ENCODE measurements around the gene JAKMIP3. TPM values are rescaled to one million over a fixed set of nuclear protein-coding genes. Genes with fewer than 3 reads are reported as not detected.

The JAKMIP3 gene
- total RNA-seq, 1 donor from 2014 or later = not detected

DNA sequence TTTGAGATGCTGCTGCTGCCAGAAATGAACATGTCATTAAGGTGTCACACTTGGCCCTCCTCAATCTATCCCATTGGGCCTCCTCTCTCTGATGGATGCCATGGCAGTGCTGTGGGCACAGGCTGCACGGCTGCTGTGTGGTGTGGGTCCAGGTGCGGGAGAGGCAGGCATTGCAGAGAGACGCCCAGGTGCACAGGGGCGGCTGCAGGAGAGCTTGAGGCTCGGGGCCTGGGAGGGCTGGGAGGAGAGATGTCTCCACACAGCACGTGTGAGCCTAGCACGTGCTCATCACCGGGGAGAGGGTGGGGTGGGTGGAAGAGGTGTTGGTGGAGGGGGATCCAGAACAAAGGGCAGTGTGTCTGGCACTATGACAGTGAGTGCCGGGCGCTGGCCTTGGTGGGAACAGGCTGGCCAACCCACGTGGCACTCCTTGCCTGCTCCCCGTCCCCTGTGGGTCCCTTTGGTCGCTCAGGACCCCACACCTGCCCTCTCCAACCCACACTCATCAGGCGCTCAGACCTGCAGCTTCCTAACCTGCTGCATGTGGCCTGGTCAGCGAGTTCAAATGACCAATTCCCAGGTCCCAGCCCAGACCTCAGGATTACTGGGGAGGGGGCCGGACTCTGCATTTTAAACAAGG lies 44.1 kb upstream of the JAKMIP3 start:
- no peak overlapping the region for H3K27ac ChIP-seq
- H3K27me3 ChIP-seq = no peaks in the 10 kb centered on the region
- TF ChIP-seq, protein P1, sequence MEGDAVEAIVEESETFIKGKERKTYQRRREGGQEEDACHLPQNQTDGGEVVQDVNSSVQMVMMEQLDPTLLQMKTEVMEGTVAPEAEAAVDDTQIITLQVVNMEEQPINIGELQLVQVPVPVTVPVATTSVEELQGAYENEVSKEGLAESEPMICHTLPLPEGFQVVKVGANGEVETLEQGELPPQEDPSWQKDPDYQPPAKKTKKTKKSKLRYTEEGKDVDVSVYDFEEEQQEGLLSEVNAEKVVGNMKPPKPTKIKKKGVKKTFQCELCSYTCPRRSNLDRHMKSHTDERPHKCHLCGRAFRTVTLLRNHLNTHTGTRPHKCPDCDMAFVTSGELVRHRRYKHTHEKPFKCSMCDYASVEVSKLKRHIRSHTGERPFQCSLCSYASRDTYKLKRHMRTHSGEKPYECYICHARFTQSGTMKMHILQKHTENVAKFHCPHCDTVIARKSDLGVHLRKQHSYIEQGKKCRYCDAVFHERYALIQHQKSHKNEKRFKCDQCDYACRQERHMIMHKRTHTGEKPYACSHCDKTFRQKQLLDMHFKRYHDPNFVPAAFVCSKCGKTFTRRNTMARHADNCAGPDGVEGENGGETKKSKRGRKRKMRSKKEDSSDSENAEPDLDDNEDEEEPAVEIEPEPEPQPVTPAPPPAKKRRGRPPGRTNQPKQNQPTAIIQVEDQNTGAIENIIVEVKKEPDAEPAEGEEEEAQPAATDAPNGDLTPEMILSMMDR (IDR thresholded peaks at IDR 0.05) = no peak
- DNase-seq (ENCODE audit: low spot score in 2 of 2) = no peak
- H3K36me3 ChIP-seq = no peaks in the 10 kb centered on the region
- no peak overlapping the region for H3K4me3 ChIP-seq
- intact Hi-C loops (cut with DNase I) = no loop called here
- no peaks in the 10 kb centered on the region for H3K9me3 ChIP-seq
- H3K4me1 ChIP-seq = peaks cover 0 to 4% of the 10 kb centered on the region in 2 donors

DNA sequence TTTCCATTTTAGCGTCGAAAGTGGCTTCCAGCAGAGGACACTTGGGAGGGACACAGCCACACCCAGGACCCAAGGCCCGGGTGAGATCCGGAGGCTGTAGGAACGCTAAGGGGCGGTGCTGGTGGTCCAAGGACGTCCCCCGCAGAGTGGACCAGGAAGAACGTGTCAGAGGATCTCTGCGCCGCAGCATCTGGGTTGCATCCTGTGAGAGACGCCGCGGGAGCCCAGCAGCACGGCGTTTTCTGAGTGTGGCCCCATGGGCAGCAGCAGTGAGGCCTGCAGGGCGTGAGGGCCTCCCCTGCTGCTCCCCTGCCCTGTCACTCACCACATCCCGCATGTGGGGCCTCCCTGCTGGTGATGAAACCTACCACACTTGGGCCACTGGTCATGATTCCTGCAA lies 43.5 kb upstream of the JAKMIP3 start:
- DNase-seq (ENCODE audit: low spot score in 2 of 2) = no peak
- Histone ChIP-seq H3K4me1 (peaks cover 0 to 4% of the 10 kb centered on the region in 2 donors), H3K4me3 (no peak overlapping the region), H3K27ac (no peak overlapping the region), H3K27me3 (no peaks in the 10 kb centered on the region), H3K36me3 (no peaks in the 10 kb centered on the region), H3K9me3 (no peaks in the 10 kb centered on the region)
- intact Hi-C loops (cut with DNase I) = no loop called here
- TF ChIP-seq, protein P1 (IDR thresholded peaks at IDR 0.05) = no peak

DNA sequence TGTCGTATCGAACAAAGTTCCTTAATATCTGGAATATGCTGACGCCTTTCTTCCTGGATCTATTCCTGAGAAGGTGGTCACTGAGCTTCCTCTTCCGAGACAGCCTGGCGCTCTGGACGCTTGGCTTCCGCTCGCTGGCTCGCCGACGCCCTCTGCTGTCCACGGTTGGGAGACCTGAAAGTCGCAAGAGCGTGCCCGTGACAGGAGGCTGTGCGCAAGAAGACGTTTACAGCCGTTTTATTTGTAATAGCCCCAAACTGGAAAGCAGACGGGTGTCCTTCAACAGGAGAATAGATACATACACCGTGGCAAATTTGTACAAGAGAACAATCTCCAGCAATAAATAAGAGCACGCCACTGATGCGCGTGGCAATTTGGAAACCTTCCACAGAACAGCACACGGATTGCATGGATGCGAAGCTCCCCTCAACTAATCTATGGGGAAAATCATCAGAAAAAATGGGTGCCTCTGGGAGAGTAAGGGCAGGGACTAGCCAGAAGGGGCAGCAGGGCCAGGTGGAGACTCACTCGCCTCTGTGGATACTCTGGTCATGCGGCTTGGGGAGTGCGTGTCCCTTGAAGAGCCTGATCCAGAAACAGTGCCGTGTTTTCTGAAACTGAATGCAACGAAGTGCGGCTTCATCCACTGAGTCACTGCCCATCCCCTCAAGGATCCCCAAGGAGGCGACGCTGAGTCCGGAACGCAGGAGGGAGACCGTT lies 42.5 kb upstream of the JAKMIP3 start:
- no peaks in the 10 kb centered on the region for H3K27me3 ChIP-seq
- TF ChIP-seq, protein P1 (IDR thresholded peaks at IDR 0.05) = peak; percentile 64 to 94 (median 82)

DNA sequence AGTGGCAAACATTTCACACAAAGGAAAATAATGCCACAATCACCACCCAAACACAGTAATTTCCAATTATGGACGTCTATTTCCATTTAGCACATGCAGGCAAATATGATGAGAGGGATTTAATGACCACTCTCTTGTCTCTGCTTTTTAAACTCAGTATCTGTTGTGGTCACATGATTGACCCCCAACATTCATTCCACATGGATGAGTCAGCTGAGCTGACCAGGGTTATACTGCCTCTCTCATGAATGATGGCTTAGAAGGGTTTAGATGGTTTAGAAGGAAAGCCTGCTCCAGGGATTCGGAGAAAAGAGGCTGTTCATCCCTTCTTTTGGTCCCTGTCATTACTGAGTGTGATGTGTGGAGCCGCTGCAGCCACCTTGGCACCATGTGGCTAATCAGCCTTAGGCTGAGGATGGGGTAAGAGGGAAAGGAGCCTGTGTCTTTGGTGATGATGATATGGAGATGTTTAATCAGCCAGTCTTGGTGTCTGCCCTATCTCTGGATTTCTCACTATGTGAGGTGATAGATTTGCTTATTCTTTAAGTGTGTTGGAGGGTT lies 38.2 kb upstream of the JAKMIP3 start:
- Histone ChIP-seq H3K27ac (no peak overlapping the region), H3K4me1 (peaks cover 0 to 4% of the 10 kb centered on the region in 2 donors), H3K4me3 (no peak overlapping the region), H3K36me3 (no peaks in the 10 kb centered on the region), H3K27me3 (no peaks in the 10 kb centered on the region), H3K9me3 (no peaks in the 10 kb centered on the region)
- TF ChIP-seq, protein P1 (IDR thresholded peaks at IDR 0.05) = no peak
- DNase-seq (ENCODE audit: low spot score in 2 of 2) = no peak
- intact Hi-C loops (cut with DNase I) = no loop called here

More for the DNA sequence above, 42.5 kb upstream of the JAKMIP3 start:
- Histone ChIP-seq H3K4me1 (peaks cover 0 to 4% of the 10 kb centered on the region in 2 donors), H3K9me3 (no peaks in the 10 kb centered on the region), H3K36me3 (no peaks in the 10 kb centered on the region), H3K27ac (no peak overlapping the region), H3K4me3 (peak overlapping the region; percentile 26 to 34)
- DNase-seq (ENCODE audit: low spot score in 2 of 2) = peak in 1 of 2 donors; percentile 83
- intact Hi-C loops (cut with DNase I) = loop anchor here (1.0 kb wide), 1 partner anchor 138 kb away; no protein-coding TSS in a partner anchor

DNA sequence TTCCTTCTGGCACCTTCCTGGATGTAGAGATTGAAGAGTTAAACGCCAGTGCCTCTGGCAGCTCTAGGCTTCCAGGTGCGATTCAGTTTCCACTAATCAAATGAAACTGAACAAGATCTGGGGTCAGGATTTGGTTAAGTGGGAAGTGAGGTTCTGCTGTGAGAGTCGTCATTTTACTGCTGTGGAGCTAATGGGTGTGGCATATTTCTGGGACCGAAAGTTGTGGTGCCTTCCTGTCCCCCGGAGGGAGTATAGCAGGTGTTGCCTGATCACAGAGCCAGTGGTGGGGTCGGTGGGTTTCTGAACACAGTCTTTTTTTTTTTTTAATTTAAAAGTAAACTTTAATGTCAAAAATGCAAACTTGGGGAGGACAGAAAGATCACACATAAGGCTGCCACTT lies 37.0 kb upstream of the JAKMIP3 start:
- intact Hi-C loops (cut with DNase I) = no loop called here
- H3K27me3 ChIP-seq = no peaks in the 10 kb centered on the region
- no peaks in the 10 kb centered on the region for H3K4me1 ChIP-seq
- no peak for DNase-seq (ENCODE audit: low spot score in 2 of 2)
- no peaks in the 10 kb centered on the region for H3K36me3 ChIP-seq
- H3K9me3 ChIP-seq = no peaks in the 10 kb centered on the region
- H3K4me3 ChIP-seq = no peak overlapping the region
- TF ChIP-seq, protein P1 (IDR thresholded peaks at IDR 0.05) = no peak
- no peak overlapping the region for H3K27ac ChIP-seq
